Measurements from ENCODE around the gene PAXX.
A peak's percentile ranks its signal among the peaks of the same experiment; 100 is the strongest.

Gene PAXX

GRCh38 chr9:136949817-136950655 is 42.2 kb upstream of the PAXX start:
- no peak for TF ChIP-seq CTCF (IDR thresholded peaks at IDR 0.05; ENCODE audit: low read length, missing control alignments)
- DNase-seq (ENCODE audit: low read depth) = peak; percentile 78
- peak overlapping the region; percentile 44 for H3K4me3 ChIP-seq (replicated peaks; ENCODE audit: low read depth, low read length)

GRCh38 chr9:136950656-136951276 is 41.5 kb upstream of the PAXX start:
- H3K4me3 ChIP-seq (replicated peaks; ENCODE audit: low read depth, low read length) = no peak overlapping the region
- no peak for DNase-seq (ENCODE audit: low read depth)
- TF ChIP-seq CTCF (IDR thresholded peaks at IDR 0.05; ENCODE audit: low read length, missing control alignments) = no peak

GRCh38 chr9:136951541-136952320 is 40.5 kb upstream of the PAXX start, which contains the start of gene LCN12:
Gene LCN12, plus strand, starts transcription at chr9:136952273. Its CDS starts 55 bp downstream, at chr9:136952328.
- no peak within 1 kb of the TSS for H3K4me3 ChIP-seq (replicated peaks; ENCODE audit: low read depth, low read length)
- no peak for DNase-seq (ENCODE audit: low read depth)
- TF ChIP-seq CTCF (IDR thresholded peaks at IDR 0.05; ENCODE audit: low read length, missing control alignments) = no peak

- H3K4me3 ChIP-seq (replicated peaks; ENCODE audit: low read depth, low read length) = no peak overlapping the region
- no peak for TF ChIP-seq CTCF (IDR thresholded peaks at IDR 0.05; ENCODE audit: low read length, missing control alignments)
- no peak for DNase-seq (ENCODE audit: low read depth)
These were observed 39.8 kb upstream of the PAXX start for GRCh38 chr9:136952321-136952850.

GRCh38 chr9:136952876-136953770 is 39.1 kb upstream of the PAXX start:
- TF ChIP-seq CTCF (IDR thresholded peaks at IDR 0.05; ENCODE audit: low read length, missing control alignments) = no peak
- DNase-seq (ENCODE audit: low read depth) = no peak
- H3K4me3 ChIP-seq (replicated peaks; ENCODE audit: low read depth, low read length) = no peak overlapping the region

- no peak for TF ChIP-seq CTCF (IDR thresholded peaks at IDR 0.05; ENCODE audit: low read length, missing control alignments)
- no peak overlapping the region for H3K4me3 ChIP-seq (replicated peaks; ENCODE audit: low read depth, low read length)
- no peak for DNase-seq (ENCODE audit: low read depth)
These were observed 38.4 kb upstream of the PAXX start for GRCh38 chr9:136953771-136954269.
